Measurements from ENCODE around the gene PDE4D. TPM values are rescaled to one million over a fixed set of nuclear protein-coding genes. Genes with fewer than 3 reads are reported as not detected.

The PDE4D gene
- total RNA-seq, 1 donor from 2014 or later: 85.8 TPM

GRCh38 chr5:59537961-59538749, 355.4 kb downstream of the PDE4D start:
- Histone ChIP-seq H3K4me1 (peaks cover 7% of the 10 kb centered on the region), H3K36me3 (no peaks in the 10 kb centered on the region), H3K4me3 (no peak overlapping the region), H3K9me3 (no peaks in the 10 kb centered on the region), H3K27ac (no peak overlapping the region), H3K27me3 (no peaks in the 10 kb centered on the region)
- DNase-seq: no peak
- no peak for ATAC-seq
- TF ChIP-seq CTCF (IDR thresholded peaks at IDR 0.05): no peak
- intact Hi-C loops (cut with DNase I): no loop called here

- Histone ChIP-seq H3K4me3 (no peak overlapping the region), H3K9me3 (no peaks in the 10 kb centered on the region), H3K36me3 (no peaks in the 10 kb centered on the region), H3K27ac (no peak overlapping the region), H3K27me3 (no peaks in the 10 kb centered on the region), H3K4me1 (no peaks in the 10 kb centered on the region)
- no peak for TF ChIP-seq CTCF (IDR thresholded peaks at IDR 0.05)
- DNase-seq (no peak), ATAC-seq (no peak)
- intact Hi-C loops (cut with DNase I): no loop called here
These were observed 356.7 kb downstream of the PDE4D start for GRCh38 chr5:59536875-59537274.

- TF ChIP-seq CTCF (IDR thresholded peaks at IDR 0.05): no peak
- DNase-seq (no peak), ATAC-seq (no peak)
- H3K36me3 ChIP-seq: no peaks in the 10 kb centered on the region
- no peak overlapping the region for H3K4me3 ChIP-seq
- H3K27me3 ChIP-seq: no peaks in the 10 kb centered on the region
- no peaks in the 10 kb centered on the region for H3K9me3 ChIP-seq
- no peaks in the 10 kb centered on the region for H3K4me1 ChIP-seq
- H3K27ac ChIP-seq: no peak overlapping the region
- intact Hi-C loops (cut with DNase I): no loop called here
These were observed 358.0 kb downstream of the PDE4D start for GRCh38 chr5:59535561-59535960.

GRCh38 chr5:59533730-59534108, 359.8 kb downstream of the PDE4D start:
- Histone ChIP-seq H3K27me3 (no peaks in the 10 kb centered on the region), H3K4me1 (no peaks in the 10 kb centered on the region), H3K9me3 (no peaks in the 10 kb centered on the region), H3K4me3 (no peak overlapping the region), H3K36me3 (no peaks in the 10 kb centered on the region), H3K27ac (no peak overlapping the region)
- DNase-seq: no peak
- intact Hi-C loops (cut with DNase I): no loop called here
- ATAC-seq: no peak
- no peak for TF ChIP-seq CTCF (IDR thresholded peaks at IDR 0.05)

GRCh38 chr5:59532979-59533729, 360.4 kb downstream of the PDE4D start:
- ATAC-seq: no peak

More at GRCh38 chr5:59532979-59533729, 360.4 kb downstream of the PDE4D start:
- Histone ChIP-seq H3K36me3 (no peaks in the 10 kb centered on the region), H3K27me3 (no peaks in the 10 kb centered on the region), H3K4me1 (no peaks in the 10 kb centered on the region), H3K4me3 (no peak overlapping the region), H3K9me3 (no peaks in the 10 kb centered on the region), H3K27ac (no peak overlapping the region)
- intact Hi-C loops (cut with DNase I): no loop called here
- TF ChIP-seq CTCF (IDR thresholded peaks at IDR 0.05): no peak
- no peak for DNase-seq

Measured in upper lobe of right lung (tissue), 1 donor.